Muscle of arm (tissue), 14 donors: ENCODE data around the gene TMEM139. TPM values are rescaled to one million over a fixed set of nuclear protein-coding genes. Genes with fewer than 3 reads are reported as not detected.

ENCODE experiments used
- DNase-seq: peaks from one replicate; pipeline ENCODE4 v3.0.0-alpha.2; 2013
- long read RNA-seq, 11 donors: transcript quantifications; one replicate each; lab custom pipeline, GENCODE V29; 2026
- polyA plus RNA-seq, 12 donors: library from polyadenylated mRNA; unstranded; fragments of 120-200 nt; gene quantifications; one replicate each; pipeline ENCODE4 v1.2.1, GENCODE V29; 2013; ENCODE audit not compliant: insufficient read length in 12 of 12

Gene TMEM139
- polyA plus RNA-seq = 1 to 10 TPM in 4 of 12 donors, under 1 TPM in 6, not detected in 2; 0.53 to 4.1 (median 0.98) TPM
- long read RNA-seq, donor 1, partial matches to known transcripts = 0 of 3 reads
- long read RNA-seq, donor 1, other reads (novel, unspliced or antisense) = 0 of 3 reads
- long read RNA-seq, donor 2 = 0 reads
- long read RNA-seq, donor 3 = 0 reads
- long read RNA-seq, donor 4 = 0 reads
- long read RNA-seq, donor 5 = 0 reads
- long read RNA-seq, donor 6 = 0 reads
- long read RNA-seq, donor 7 = 0 reads
- long read RNA-seq, donor 8 = 0 reads
- long read RNA-seq, donor 9 = 0 reads
- long read RNA-seq, donor 10 = 0 reads
- long read RNA-seq, donor 11 = 0 reads

DNA sequence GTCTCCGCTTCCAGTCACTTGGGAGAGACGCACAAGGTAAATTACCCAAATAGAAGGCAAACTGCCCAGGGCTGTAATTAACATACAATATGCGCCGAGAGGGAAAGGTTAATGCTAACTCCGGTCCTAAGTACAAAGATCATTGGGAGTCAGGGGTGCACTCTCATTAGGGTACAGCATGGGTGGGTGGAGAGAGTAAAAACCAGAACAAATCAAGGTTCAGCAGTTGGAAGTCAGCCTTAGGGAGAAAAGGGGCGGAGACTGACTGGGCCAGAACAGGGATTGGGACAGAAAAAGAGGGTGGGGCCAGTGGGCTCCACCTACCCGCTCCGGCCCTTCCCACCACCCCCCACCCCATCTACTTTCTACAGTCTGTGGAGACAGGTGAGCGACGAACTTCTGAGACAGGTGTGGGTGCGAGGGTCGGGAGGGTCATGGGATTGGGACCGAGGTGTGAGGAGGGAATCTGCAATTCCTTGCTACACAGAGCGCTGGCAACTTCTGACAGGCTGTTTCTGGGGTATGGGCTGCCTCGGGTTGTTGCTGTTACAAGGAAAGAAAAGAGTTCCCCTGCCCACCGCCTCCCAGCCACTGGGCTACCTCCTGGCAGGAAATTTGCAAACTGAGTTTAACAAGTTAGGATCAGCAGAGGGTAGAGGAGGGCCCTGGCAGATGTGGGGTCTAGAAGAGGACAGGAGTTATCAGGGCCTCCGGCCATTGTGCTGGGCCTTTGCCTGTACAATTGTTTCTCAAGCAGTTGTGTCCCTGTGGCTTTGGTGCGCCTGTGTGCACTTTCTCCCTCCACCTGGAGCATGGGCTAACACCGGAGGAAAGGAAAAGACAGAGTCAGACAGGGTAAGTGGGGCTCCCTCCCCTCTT lies at the start of gene TMEM139:
Gene TMEM139 (plus strand): TSS at position 368 of the 879 bp plus-strand sequence. CDS start 1,000 bp downstream, outside the sequence.
- DNase-seq = no peak

DNA sequence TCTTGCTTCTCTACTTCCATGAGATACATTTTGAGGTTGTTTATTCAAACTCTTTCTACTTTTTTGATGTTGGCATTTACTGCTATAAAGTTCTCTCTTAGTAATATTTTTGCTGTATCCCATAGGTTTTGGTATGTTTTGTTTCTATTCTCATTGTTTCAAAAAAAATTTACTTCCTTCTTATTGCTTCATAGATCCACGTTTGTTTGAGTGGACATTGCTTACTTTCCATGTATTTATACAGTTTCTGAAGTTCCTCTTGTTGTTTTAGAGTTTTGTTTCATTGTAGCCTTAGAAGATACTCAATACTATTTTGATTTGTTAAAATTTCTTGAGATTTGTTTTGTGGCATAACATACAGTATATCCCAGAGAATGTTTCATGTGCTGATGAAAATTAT lies 49.2 kb upstream of the TMEM139 start:
- no peak for DNase-seq

DNA sequence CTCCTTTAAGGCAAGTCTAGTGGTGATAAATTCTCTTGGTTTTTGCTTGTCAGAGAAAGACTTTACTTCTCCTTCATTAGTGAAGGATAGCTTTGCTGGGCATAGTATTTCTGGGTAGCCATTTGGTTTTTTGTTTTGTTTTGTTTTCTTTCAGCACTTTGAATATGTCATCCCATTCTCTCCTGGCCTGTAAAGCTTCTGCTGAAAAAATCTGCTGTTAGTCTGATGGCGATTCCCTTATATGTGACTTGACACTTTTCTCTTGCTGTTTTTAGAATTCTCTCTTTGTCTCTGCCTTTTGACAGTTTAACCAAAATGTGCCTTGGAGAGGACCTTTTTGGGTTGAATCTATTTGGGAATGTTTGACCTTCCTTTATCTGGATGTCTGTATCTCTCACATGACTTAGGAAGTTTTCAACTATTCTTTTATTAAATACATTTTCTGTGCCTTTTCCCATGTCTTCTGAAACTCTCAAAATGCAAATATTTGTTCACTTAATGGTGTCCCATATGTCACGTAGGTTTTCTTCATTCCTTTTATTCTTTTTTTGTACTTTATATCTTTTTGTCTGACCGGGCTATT lies 48.3 kb upstream of the TMEM139 start:
- no peak for DNase-seq

DNA sequence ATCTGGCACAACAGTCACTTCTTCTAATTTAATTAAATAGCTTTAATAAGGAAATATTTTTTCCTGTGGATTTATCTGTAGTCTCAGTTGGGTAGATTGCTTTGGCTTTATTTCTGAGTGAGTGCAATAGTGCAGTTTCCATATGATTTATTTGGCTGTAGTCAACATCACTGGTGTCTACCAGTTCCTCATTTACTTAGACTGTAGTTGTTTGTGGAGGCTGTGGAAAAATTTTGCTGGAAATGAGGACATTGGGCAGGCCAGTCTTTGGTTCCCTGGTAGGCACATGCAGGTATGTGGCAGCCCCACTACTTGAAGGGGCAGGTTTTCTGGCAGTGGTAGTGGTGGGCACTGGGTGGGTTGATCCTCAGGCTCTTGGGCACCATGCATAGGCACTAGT lies 47.4 kb upstream of the TMEM139 start:
- DNase-seq = no peak

DNA sequence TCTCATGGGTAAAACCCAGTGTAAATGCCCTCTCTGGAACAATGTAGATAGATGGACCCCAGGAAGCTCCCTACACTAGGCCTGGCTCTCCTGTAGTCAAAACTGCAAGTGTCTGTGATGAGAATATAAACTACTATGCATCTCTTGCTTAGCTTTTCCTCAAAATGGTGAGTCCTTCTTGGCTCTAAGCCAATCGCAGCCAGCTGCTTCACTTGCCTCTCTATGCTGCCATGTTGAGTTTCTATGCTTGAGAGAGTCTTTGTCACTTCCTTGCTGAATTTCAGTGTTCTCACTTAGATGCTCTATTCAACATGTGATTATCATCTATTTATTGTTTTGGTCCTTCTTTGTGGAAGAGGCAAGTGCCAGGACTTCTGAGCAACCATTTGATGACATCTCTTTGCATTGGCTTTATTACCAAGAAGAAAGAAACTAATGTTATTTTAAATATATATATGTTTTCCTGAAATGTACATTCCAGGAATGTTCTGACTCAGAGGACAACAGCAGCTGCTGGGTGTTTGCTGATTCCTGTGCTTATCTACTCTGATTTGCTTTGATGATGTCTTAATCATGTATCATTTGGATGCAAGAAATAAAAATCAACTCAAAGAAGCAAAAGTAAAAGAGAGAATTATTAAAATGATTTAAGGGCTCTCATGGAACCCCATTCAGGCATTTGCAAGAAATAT lies 46.3 kb upstream of the TMEM139 start:
- DNase-seq = no peak

DNA sequence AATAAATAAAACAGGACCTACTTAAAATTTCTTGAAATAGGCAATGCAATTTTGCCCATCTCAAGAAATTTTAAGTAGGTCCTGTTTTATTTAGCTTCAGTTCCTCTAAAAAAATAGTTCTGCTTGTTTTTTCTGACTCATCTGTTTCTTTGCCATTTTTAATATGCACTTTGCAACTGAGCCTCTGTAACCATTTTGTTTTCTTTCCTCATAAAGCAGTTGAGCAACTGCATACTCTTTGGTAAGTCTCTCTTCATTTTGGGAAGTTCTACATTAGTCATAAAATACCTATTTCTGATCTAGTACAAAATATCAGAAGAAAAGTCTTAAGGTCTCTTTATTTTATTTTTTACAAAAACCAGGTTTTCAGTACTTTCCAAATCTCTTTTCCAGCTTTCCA lies 44.9 kb upstream of the TMEM139 start:
- DNase-seq = no peak

DNA sequence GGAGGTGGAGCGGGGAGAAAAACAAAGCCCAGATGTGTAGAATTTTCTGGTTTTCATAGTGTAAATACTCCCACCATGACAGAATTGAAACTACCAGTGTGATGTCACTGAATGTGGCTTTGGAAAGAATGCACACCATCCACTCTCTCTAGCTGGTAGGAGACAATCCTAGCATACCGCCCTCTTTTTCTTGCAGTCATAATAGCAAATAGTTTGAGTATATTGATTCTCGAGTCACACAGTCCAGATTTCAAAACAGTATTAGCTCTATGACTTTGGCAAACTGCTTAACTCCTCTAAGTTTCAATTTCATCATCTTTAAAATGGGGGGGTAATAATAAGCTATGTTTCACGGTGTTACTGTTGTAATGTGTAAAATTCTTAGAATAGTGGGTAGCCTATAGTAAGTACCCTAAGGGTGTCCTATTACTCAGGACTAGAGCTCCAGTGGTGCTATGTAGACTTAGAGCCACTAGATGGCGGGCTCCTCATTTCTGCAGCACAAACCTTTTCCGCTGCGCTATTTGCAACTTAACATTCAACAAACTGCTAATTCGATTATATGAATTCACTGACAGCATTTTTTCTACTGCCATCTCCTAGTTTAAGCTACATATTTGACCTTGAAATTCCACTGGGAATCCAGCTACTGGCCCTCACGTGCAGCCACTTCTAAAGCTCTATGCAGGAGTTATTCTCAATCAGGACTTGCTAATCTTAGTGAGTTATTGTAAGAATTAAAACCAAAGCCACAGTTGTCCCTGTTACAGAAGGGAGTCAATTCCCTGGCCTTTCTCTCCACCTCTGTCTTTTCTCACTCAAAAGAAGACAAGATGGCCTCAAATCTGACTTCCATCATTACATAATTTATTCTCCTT lies 44.2 kb upstream of the TMEM139 start:
- DNase-seq = peak; percentile 82

DNA sequence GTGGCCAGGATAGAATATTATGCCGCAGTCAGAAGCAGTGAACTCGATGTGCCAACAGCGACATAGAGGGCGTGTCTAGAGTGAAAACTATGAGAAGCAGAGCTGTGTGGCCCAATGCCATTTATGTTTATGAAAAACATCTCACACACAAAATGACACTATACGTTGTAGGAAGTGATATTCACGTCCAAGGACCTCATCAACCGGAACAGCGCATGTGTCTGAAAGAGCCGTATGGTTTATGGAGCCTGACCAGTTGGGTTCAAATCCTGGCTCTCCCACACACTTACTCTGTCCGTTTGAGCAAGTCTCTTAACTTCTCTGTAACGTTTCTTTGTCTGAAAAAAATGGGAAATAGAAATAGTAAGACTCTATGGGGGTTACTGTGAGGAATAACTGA lies 42.5 kb upstream of the TMEM139 start:
- DNase-seq = no peak

DNA sequence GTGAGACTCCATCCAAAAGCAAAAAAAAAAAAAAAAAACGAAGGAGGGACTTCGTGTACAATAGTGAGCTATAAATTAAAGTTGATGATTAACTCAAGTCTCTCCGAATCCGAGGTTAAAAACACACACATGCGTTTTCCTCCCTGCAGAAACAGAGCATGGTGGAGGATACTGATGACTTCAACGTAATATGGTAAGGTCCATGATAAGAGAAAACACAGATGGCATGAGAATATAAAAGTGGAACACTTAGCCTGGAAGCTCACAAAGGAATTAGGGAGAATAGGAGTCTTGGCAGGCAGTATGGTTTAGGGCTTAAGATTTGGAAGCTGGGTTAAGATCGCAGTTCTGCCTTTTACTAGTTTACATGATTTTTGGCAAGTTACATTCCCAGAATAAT lies 41.6 kb upstream of the TMEM139 start:
- DNase-seq = no peak

DNA sequence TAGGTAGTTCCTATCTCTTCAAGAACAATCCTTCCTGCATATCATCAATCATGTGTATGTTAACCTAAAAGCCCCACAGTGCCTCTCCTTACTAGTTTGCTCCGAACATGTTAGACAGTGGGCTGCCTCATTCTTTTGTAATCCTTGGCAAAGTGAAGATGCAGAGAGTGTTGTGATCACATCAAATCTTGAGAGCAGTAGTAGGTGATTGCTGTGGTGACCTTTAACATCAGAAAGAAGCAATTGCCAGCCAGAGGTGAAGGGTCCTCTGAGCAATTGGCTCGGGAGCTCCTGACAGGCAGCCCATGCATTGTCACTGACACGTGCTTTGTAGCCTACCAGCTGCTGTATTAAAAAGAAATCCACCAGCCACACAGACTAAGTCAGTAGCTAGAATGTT lies 41.1 kb upstream of the TMEM139 start:
- DNase-seq = no peak

DNA sequence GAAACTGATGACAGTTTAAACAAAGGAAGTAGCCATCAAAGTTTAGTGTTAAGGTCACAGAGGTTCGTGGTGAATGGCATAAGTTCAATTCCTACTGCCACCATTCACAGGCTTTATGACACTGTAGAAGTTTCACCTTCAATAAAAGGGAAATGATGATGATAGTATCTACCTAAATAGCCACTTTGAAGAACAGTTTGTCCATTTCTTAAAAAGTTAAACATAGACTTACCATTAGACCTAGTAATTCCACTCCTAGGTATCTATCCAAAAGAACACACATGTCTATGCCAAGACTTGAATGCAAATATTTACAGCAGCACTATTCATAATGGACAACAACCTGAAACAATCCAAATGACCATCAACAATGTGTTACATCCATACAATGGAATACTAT lies 40.4 kb upstream of the TMEM139 start:
- no peak for DNase-seq

DNA sequence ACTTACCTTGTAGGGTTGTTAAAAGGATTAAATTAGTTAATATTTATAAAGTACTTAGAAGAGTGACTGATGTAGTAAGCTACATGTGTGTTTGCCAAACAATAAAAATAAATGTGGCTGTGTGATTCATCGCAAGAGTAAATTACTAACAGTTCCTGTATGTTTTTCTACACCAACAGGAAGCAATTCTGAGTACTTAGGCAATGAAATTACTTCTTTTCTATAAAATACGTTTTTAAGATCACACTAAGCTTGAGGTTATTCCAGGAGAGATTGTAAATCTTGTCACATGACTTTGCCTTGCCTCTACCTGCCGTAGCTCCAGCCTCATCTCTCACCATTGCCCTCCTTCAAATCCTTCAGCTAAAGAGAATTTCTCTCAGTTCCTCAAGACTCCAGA lies 39.6 kb upstream of the TMEM139 start:
- no peak for DNase-seq

DNA sequence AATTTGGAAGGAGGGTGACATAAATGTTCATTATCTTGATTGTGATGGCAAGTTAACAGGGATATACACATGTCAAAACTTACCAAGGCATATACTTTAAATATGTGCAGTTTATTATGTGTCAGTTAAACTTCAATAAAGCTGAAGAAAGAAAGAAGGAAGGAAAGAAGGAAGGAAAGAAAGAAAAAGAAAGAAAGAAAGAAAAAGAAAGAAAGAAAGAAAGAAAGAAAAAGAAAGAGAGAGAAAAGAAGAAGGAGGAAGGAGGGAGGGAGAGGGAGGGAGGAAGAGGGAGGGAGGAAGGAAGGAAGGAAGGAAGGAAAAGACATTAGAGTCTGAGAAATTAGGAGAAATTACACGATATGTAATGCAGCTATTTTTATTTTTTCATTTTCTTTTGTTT lies 37.4 kb upstream of the TMEM139 start:
- no peak for DNase-seq

DNA sequence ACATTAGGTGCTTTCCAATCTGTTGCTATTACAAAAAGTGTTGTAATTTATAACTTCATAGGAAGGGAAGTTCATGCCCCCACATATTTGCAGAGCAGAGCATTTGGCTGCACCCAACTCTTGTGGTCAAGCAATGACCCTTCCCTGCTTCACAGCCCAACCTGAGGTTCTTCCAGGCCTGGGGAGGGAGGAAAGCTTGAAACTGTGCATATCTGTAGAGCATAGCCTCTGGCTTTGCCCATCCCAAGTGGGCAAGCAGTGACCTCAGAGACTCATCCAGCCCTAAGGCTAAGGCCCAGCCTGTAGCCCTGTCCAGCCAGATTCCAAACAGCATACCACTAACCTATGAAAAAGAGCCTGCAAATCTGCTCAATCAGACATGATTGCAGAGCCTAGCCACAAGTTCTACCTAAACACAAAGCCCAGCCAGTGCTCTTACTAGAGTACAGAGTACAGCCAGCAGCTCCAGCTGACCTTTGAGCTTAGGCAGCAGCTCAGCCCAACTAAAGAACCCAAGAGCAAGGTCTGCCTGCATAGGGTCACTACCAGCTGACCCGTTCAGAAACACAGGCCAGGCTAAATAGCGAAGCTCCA lies 35.9 kb upstream of the TMEM139 start:
- no peak for DNase-seq

DNA sequence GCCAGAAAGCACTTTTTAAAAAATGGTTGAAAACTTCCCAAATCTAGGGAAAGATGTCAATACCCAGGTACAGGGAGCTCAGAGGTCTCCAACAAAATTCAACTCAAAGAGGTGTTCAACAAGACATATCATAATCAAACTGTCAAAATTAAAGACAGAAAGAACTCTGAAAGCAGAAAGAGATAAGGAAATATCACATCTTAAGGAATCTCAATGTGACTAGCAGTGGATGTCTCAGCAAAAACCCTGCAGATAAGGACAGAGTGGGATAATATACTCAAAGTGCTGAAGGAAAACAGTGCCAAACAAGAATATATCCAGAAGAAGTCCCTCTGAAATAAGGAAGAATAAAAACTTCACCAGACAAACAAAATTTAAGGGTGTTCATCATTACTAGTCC lies 34.6 kb upstream of the TMEM139 start:
- DNase-seq = no peak

DNA sequence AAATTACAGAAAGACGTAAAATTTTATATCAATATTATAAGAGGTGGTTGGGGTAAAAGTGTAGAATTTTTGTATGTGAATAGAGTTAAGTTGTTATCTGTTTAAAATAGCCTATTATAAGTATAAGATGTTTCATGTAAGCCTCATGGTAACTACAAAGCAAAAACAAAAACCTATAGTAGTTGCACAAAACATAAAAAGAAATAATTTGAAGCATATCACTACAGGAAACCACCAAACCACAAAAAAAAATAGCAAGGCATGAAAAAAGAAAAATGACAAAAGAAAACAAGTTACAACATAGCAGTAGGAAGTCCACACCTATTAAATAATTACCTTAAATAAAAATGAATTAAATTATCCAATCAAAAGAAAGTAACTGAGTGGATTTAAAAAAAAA lies 33.9 kb upstream of the TMEM139 start:
- no peak for DNase-seq

DNA sequence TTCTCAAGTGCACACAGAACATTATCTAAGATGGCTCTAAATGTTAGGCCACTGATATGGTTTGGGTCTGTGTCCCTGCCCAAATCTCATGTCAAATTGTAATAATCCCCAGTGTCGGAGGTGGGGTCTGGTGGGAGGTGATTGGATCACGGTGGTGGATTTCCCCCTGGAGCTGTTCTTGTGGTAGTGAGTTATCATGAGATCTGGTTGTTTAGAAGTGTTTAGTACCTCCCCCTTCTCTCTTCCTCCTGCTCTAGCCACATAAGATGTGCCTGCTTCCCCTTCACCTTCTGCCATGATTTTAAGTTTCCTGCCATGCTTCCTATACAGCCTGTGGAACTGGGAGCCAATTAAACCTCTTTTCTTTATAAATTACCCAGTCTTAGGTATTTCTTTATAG lies 32.8 kb upstream of the TMEM139 start:
- no peak for DNase-seq

DNA sequence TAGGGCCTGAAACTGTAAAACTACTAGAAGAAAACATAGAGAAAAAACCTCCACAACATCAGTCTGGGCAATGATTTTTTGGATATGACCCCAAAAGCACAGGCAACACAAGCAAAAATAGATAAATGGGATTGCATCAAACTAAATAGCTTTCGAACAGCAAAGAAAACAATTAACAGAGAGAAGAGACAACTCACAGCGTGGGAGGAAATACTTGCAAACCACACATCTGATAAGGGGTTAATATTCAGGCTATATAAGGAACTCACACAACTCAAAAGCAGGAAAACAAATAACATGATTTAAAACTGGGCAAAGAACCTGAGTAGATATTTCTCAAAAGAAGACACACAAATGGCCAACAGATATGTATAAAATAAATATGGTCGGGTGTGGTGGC lies 29.2 kb upstream of the TMEM139 start:
- no peak for DNase-seq

DNA sequence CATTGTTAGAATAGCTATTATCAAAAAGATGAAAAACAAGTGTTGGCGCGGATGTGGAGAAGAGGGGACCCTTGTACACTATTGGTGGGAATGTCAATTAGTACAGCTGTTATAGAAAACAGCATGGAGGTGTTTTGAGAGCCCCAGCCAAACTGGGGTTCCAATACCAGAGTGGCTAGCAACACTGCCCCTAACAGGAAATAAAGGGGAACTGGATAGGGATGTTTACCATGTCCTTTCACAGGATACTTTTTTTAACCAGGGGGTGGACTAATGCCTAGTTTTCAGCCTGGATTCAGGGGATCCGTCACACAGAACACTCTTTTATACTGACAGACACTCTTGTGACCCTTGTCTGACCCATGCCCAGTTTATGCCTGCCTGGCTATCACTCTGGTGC lies 28.4 kb upstream of the TMEM139 start:
- no peak for DNase-seq

DNA sequence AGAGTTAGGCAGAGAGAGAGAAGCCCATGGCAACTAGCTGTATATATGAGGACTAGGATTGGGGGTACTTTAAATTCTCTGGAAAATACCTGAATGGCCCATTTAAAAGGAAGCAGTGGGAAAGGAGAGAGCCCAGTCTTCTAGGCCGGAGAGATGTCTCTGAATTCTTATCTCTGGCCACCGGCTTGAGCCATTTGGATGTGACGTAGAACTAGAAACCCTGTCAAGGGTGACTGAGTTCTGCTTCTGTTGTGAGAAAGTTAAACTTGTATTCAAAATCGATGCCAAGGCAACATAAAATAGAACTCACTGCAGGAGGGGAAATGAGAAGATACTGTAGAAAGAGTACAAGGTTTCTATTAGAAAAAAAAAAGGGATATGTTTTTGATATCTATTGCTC lies 27.8 kb upstream of the TMEM139 start:
- DNase-seq = no peak

DNA sequence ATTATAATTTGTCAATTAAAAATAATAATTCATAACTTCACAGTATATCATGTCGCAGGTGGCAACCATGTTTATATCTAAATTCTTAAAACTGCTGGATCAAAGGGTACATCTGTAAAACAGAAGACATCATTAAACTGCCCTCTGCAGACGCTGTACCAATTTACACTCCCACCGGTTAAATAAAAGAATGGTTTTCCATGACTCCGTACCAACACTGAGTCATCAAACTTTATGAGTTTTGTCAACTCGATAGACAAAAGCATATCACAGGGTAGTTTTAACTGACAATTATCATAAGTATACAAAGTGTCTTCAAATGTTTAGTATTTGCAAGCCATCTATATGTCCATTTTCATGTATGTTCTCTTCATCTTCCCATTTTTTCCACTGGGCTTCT lies 27.3 kb upstream of the TMEM139 start:
- no peak for DNase-seq
